DMS53 (cell line): Measurements from ENCODE around the gene MTMR2.
A peak's percentile ranks its signal among the peaks of the same experiment; 100 is the strongest.
"Not testable (repeated sequence)": the region's sequence is repeated elsewhere in the genome, so short reads cannot be mapped to it uniquely, and the experiment has no call there.

Experiments
- DNase-seq: peaks from one replicate; lab custom pipeline; 2025; lab: John Stamatoyannopoulos, UW

Gene MTMR2

DNA sequence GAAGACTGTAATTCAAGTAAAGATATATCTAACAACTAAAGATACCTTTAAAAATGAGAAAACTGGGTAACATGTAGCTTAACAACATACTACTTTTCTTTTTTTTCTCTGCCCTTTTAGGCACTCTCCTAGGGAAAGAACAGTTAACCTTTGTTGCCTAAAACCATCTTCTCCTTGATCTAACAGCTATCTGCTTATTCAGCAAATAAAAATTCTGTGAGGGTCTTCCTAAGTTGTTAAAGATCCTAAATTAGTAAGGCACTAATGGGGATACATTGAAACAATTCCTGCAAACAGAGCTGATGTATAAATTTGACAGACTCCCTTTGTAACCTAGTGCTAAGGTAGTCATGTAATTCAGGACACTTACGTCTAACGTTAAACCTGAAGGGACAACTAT lies 39.1 kb downstream of the MTMR2 start:
- DNase-seq: no peak

- no peak for DNase-seq
Observed at GRCh38 chr11:95884376-95884775, 39.5 kb downstream of the MTMR2 start.

DNA sequence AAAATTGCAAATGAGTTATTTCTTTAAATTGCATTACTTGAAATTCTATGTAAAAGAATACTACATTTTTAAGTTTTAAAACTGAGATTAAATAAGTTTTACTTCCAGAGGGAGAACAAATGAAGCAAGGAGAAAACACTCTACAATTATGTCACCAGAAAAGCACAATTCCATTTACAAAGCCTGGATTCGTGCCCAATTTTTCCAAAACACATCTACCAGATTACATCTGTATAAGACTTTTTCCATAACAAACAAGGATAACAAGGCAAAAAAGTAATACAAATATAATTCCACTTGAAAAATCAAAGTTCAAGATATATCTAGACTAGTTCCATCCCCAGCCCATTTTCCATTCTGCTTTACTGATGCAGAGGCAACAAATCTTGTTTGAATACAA lies 40.5 kb downstream of the MTMR2 start:
- DNase-seq: no peak

DNA sequence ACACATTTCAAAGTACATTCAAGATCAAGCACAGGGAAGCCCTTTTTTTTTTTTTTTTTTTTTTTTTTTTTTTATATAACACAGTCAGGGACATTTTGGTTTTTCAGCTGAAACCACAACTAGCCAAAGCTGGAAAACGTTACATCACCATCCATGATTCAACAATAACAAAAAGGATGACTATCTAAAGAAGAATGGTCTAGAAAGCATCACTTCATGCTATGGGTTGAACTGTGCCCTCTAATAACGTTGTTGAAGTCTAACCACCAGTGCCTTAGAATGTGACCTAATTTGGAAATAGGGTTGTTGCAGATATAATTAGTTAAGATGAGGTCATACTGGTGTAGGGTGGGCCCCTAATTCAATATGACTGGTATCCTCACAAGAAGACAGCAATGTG lies 46.6 kb downstream of the MTMR2 start:
- no peak for DNase-seq

DNA sequence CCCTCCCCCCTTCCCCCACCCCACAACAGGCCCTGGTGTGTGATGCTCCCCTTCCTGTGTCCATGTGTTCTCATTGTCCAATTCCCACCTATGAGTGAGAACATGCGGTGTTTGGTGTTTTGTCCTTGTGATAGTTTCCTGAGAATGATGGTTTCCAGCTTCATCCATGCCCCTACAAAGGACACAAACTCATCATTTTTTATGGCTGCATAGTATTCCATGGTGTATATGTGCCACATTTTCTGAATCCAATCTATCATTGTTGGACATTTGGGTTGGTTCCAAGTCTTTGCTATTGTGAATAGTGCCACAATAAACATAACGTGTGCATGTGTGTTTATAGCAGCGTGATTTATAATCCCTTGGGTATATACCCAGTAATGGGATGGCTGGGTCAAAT lies 53.0 kb downstream of the MTMR2 start:
- not testable (repeated sequence) for DNase-seq

DNA sequence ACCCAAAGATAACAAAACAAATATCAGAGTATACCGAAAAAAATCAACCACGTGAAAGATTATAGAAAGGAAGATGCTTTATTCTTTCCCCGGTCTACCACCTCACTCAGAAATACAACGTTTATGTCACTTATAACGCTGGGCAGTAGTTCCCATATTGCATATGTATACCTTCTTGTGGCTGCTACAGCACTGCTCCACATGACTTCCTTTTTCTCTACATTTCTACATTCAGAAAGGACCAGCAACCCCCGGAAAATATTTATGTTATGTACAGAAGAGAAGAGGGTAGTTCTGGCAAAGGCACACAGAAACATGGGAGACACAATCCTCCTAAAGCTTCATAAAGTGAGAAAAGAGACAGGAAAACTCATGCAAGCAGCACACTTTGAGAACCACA lies 56.8 kb downstream of the MTMR2 start:
- DNase-seq: no peak

DNA sequence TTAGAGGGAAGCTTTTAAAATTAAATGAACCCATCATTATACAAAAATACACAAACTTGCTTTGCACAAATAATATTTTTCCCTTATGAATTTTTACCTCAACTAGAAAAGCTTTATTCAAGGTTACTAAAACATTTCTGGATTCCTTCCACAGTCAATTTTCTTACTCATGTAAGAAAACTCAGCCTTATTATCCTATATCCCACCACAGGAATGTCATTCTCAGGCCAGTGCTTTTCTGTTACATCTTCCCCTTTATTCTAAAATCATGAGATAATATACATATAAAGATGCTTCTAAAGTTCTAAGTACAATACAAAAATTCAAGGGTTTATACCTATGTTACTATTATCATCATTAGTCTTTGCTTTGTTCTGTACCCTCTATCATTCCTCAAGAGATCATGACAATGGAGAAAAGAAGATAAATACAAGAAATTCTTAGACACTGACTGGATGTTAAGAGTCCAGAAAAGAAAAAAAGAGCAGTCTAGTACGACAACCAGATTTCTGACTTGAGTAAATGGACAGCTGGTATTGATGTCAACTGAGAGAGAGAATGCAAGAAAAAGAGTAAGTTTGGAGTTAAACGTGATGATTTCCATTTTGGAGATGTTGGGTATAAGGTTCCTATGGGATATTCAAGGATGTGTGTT lies 60.3 kb downstream of the MTMR2 start:
- no peak for DNase-seq

GRCh38 chr11:95860024-95860423 lies 63.9 kb downstream of the MTMR2 start:
- DNase-seq: not testable (repeated sequence)

DNA sequence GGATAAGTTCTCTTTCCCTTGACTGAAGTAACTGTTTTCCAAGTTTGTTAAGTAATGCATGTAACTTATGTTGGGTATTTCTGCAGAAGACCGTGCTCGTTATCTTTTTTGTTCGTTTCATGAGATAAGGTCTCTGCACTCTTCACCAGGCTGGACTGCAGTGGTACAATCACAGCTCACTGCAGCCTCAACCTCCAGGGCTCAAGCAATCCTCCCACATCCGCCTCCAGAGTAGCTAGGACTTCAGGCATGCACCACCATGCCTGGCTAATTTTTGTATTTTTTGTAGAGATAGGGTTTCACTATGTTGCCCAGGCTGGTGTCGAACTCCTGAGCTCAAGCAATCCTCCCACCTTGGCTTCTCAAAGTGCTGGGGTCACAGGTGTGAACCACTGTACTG lies 69.5 kb downstream of the MTMR2 start:
- DNase-seq: not testable (repeated sequence)

DNA sequence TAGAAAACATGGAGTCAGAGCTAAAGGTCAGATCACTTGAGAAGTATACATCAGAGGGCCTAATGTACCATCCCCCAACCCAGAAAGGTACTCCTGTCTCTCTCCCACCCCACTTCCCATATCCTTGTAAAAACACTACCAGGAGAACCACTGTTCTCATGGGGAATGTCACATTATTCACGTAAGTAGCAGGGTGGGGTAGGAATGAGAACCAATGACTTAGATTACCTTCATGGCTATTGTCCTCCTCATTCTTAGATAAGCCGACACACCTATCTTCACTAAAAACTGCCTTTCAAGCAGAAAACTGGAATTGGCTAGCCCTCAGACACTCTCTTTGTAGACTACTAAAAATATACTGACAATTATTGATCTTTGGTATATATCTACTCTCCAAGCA lies 70.0 kb downstream of the MTMR2 start:
- no peak for DNase-seq

DNA sequence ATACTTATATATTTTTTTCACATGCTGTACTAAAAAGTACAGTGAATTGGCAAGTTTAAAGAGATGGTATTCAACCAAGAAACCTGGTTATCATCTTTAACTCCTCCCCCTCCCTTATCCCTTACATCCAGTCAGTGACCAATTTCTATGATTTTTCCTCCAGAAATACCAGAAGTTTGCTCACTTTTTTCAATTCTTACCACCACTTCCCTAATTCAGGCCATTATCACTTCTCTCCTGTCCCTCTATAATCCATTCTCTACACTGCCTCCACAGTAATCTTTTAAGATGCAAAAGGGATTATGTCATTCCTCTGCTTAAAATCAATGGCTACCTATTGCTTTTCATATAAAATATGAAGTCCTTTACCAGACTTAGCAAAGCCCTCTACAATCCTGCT lies 70.8 kb downstream of the MTMR2 start:
- DNase-seq: no peak

DNA sequence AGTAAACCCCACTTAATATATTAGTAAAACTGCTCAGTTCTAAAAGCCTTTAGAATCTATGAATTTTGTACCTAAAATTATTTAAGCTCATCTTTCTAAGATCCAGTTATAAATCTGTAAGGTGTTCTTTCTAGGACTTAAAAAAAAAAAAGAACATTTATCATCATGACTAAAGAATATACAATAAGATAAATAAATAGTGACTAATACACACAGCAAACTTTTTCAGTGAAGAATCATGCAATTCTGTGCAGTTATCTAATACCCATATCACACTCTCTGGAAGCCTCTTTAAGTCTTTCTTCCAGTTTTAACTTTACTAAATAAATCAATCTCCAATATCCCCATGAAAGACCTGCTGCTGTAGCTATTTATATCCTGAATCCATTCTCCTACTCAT lies 73.8 kb downstream of the MTMR2 start:
- no peak for DNase-seq

- DNase-seq: peak; percentile 75
Observed at GRCh38 chr11:95849087-95849825, 74.7 kb downstream of the MTMR2 start.

DNA sequence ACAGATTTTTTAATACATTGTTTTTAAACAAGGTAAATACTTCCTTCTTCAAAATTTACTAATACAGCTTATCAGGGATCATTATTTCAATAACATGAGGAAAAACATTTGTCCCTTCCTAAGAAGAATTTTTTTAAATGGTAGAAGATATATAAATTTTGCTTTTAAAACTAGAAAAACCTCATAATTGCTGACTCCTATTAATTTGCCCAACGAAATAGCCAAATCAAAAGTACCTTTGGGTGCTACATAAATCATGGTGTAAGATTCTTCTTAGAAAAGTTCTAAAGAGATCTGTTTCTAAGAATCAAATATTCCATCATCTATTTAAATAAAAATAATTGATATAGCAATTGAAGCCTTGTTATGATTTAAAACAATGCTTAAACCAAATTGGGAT lies 78.7 kb downstream of the MTMR2 start:
- no peak for DNase-seq

- peak; percentile 91 for DNase-seq
Observed at GRCh38 chr11:95835768-95836488, 88.0 kb downstream of the MTMR2 start.

DNA sequence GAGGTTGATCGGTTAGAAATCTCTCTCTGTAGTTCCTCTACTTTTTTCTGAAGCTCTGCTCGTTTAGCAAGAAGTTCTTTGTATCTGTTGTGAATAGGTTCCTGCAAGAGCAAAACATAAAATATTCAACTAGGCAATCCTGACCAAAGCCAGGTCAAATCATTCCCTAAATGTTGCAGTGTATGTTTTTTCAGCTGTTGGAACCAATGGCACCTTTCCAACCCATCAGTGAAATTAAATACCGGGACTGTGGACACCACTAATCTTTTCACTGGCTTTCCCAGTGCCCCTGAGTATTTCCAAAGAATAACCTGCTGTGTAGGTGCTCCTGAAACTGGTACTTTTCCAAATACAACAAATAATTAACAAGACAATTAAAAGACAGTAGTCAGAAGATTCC lies 88.6 kb downstream of the MTMR2 start:
- DNase-seq: no peak

DNA sequence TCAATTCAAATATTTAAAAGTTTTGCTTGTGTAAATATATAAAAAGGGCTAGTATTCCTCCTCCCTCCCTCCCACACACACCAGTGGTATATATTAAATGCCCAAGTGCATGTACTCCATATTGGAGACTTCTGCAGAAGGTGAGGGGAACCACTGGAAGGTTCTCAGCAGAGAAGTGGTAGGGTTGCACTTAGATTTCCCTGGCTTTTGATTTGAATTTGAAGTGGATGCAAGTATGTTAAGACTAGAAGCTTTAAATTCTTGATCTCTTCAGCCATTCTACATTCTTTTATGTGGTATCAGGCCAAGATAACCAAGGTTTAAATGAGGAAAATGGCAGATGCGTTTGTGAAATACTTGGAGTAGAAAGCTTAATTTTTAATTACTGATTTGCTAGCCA lies 90.5 kb downstream of the MTMR2 start:
- no peak for DNase-seq

DNA sequence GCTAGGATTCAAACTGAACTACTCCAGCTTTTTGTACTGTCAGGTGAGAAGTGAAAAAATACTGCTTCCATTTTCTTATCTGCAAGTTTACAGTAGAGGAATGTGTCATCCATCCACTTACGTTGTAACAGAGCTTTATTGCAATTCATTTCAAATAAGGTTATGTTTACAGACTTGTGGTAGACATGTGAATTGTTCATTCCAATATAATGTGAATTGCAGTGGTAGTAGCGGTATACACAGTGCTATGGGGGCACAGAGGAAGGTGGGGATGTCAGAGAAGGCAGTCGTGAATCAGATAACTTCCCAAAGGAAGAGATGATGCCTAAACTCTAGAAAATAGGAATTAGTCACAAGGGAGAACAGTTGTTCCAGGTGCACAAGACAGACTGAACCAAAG lies 91.1 kb downstream of the MTMR2 start:
- no peak for DNase-seq

DNA sequence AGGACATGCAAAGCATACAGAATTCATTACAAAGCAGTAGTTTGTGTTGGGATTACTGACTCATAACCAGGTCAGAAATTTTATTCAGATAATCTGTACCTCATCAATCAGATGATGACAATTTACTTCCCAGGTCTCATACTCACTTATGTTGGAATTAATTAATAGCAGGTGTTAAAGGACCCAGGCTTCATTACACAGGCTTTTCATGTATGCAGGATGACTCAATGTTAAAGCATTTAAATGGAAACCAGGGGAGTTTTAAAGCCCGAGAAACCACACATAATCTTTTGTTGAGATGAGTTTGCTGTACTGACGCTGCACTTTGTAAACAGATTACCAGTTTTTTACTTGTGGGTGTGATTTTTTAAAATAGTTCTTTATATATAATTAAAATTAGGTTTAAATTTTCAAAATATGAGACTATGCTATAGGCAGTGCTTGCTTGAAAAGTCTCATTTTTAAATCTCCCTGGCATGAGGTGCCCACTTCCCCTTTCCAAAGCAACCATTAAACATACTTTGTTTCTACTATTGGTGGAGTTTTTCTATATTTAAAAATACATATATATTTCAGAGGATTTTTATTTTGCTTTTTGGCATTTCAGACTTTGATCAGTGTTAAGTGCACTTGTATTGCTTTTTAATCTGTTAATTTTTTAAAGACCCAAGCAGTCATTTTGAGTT lies 92.6 kb downstream of the MTMR2 start:
- no peak for DNase-seq

DNA sequence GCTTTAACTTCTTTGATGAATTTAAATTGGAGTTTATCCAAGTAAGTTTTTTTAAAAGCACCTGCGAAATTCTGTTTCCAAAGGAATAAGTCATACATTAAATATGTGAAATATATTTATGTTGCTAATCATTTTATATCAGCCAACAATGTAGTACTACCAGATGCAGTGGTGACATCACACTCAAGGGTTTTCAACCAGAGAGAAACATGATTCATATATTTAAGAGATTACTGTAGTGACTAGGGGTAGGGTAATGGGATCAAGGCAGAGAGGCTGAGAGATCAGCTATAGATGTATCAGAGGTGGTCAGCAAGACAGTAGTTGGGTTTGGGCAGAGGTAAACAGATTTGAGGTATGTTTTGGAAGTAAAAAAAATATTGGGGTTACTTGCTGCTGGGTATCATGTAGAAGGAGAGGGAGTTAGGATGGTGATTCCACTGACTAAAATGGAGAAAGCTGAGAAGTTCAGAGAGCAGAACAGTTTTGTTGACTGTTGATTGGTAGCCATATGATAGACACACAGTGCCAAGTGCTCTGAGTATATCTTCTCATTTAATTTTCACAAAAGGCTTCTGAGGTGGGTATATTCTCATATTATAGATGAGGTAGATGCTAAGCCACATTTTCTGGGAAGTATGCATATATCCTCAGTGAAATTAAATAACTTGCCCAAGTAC lies 94.2 kb downstream of the MTMR2 start:
- DNase-seq: no peak

GRCh38 chr11:95827696-95828095 lies 96.2 kb downstream of the MTMR2 start:
- DNase-seq: no peak

DNA sequence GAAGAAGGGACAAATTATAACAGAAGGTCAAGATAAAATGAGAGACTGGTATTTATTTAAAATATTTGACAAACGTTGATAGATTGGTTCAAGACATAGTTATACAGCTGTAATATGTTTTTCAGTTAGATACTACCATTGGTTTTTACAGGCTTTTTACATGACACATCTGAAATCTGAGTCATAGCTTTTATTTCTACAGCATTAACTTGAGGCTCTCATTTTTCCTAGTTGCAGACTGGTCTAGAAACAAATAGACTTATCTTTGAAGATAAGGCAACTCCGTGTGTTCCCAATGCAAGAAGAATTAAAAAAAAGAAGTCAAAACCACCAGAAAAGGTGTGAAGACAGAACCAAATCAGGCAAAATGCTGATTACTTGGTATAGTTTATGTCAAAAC lies 102.3 kb downstream of the MTMR2 start:
- DNase-seq: no peak
